ENCODE measurements around the gene INAVA. TPM values are rescaled to one million over a fixed set of nuclear protein-coding genes. Genes with fewer than 3 reads are reported as not detected.

Gene INAVA
- total and polyA plus RNA-seq, 2 of the 13 experiments (the other 11 are each of a cell fraction or from before 2014, with no cell fraction given), result 6.0 to 13.5 TPM

GRCh38 chr1:200905411-200906052 is 10.8 kb downstream of the INAVA start (continued):
- TF ChIP-seq, protein P1, sequence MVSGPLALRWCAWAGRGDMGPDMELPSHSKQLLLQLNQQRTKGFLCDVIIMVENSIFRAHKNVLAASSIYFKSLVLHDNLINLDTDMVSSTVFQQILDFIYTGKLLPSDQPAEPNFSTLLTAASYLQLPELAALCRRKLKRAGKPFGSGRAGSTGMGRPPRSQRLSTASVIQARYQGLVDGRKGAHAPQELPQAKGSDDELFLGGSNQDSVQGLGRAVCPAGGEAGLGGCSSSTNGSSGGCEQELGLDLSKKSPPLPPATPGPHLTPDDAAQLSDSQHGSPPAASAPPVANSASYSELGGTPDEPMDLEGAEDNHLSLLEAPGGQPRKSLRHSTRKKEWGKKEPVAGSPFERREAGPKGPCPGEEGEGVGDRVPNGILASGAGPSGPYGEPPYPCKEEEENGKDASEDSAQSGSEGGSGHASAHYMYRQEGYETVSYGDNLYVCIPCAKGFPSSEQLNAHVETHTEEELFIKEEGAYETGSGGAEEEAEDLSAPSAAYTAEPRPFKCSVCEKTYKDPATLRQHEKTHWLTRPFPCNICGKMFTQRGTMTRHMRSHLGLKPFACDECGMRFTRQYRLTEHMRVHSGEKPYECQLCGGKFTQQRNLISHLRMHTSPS (CRISPR knock-in tag; IDR thresholded peaks at IDR 0.05; ENCODE audit: low read depth), result no peak
- no peak for TF ChIP-seq MYC (CRISPR knock-in tag; IDR thresholded peaks at IDR 0.05; ENCODE audit: borderline replicate concordance)
- TF ChIP-seq NR2C2 (CRISPR knock-in tag; IDR thresholded peaks at IDR 0.05; ENCODE audit: borderline replicate concordance), result peak; percentile 64
- TF ChIP-seq KDM1A (CRISPR knock-in tag; IDR thresholded peaks at IDR 0.05), result no peak
- TF ChIP-seq PRPF4 (IDR thresholded peaks at IDR 0.05; ENCODE audit: low read depth, low read length, poor library complexity, severe bottlenecking), result no peak
- no peak for TF ChIP-seq NFE2L1 (CRISPR knock-in tag; IDR thresholded peaks at IDR 0.05; ENCODE audit: borderline replicate concordance)
- TF ChIP-seq ZBTB3 (CRISPR knock-in tag; IDR thresholded peaks at IDR 0.05; ENCODE audit: borderline replicate concordance, low read depth), result 0 out of 2 replicates have a peak, but pooled peaks have one; percentile 54
- TF ChIP-seq, protein P2, sequence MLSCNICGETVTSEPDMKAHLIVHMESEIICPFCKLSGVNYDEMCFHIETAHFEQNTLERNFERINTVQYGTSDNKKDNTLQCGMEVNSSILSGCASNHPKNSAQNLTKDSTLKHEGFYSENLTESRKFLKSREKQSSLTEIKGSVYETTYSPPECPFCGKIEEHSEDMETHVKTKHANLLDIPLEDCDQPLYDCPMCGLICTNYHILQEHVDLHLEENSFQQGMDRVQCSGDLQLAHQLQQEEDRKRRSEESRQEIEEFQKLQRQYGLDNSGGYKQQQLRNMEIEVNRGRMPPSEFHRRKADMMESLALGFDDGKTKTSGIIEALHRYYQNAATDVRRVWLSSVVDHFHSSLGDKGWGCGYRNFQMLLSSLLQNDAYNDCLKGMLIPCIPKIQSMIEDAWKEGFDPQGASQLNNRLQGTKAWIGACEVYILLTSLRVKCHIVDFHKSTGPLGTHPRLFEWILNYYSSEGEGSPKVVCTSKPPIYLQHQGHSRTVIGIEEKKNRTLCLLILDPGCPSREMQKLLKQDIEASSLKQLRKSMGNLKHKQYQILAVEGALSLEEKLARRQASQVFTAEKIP (CRISPR knock-in tag; IDR thresholded peaks at IDR 0.05; ENCODE audit: borderline replicate concordance), result no peak
- no peak for TF ChIP-seq ZNF33B (CRISPR knock-in tag; IDR thresholded peaks at IDR 0.05)
- no peak for TF ChIP-seq MTF2 (CRISPR knock-in tag; IDR thresholded peaks at IDR 0.05; ENCODE audit: borderline replicate concordance)
- no peak for TF ChIP-seq CREBL2 (CRISPR knock-in tag; IDR thresholded peaks at IDR 0.05; ENCODE audit: borderline replicate concordance)
- TF ChIP-seq ZNF609 (CRISPR knock-in tag; IDR thresholded peaks at IDR 0.05; ENCODE audit: borderline replicate concordance), result peak; percentile 58; the same call in 1 of the 2 replicates
- TF ChIP-seq ZNF329 (CRISPR knock-in tag; IDR thresholded peaks at IDR 0.05; ENCODE audit: low read depth), result no peak
- TF ChIP-seq, protein P3, sequence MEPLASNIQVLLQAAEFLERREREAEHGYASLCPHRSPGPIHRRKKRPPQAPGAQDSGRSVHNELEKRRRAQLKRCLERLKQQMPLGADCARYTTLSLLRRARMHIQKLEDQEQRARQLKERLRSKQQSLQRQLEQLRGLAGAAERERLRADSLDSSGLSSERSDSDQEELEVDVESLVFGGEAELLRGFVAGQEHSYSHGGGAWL (CRISPR knock-in tag; IDR thresholded peaks at IDR 0.05), result no peak
